ENCODE data around the gene RNF8.

The RNF8 gene

GRCh38 chr6:37357860-37358259 is 4.1 kb downstream of the RNF8 start:
- no peak for DNase-seq (ENCODE audit: low read depth)

- no peak for DNase-seq (ENCODE audit: low read depth)
Measured at GRCh38 chr6:37359039-37359438, 5.3 kb downstream of the RNF8 start.

- DNase-seq (ENCODE audit: low read depth), result no peak
Measured at GRCh38 chr6:37362101-37362828, 8.5 kb downstream of the RNF8 start.

GRCh38 chr6:37365791-37366190 is 12.0 kb downstream of the RNF8 start:
- DNase-seq (ENCODE audit: low read depth), result no peak

- no peak for DNase-seq (ENCODE audit: low read depth)
Measured at GRCh38 chr6:37366910-37367309, 13.1 kb downstream of the RNF8 start.

- DNase-seq (ENCODE audit: low read depth), result no peak
Measured at GRCh38 chr6:37368961-37369320, 15.2 kb downstream of the RNF8 start.

- no peak for DNase-seq (ENCODE audit: low read depth)
Measured at GRCh38 chr6:37369321-37370201, 15.8 kb downstream of the RNF8 start.

- no peak for DNase-seq (ENCODE audit: low read depth)
Measured at GRCh38 chr6:37371154-37372083, 17.6 kb downstream of the RNF8 start.

- no peak for DNase-seq (ENCODE audit: low read depth)
Measured at GRCh38 chr6:37372116-37372515, 18.3 kb downstream of the RNF8 start.

GRCh38 chr6:37373822-37374471 is 20.2 kb downstream of the RNF8 start:
- DNase-seq (ENCODE audit: low read depth), result no peak

- no peak for DNase-seq (ENCODE audit: low read depth)
Measured at GRCh38 chr6:37375376-37375775, 21.6 kb downstream of the RNF8 start.

GRCh38 chr6:37376078-37376743 is 22.4 kb downstream of the RNF8 start:
- no peak for DNase-seq (ENCODE audit: low read depth)

GRCh38 chr6:37381579-37381978 is 27.8 kb downstream of the RNF8 start:
- DNase-seq (ENCODE audit: low read depth), result no peak

- no peak for DNase-seq (ENCODE audit: low read depth)
Measured at GRCh38 chr6:37382994-37383765, 29.4 kb downstream of the RNF8 start.

- no peak for DNase-seq (ENCODE audit: low read depth)
Measured at GRCh38 chr6:37388578-37388977, 34.8 kb downstream of the RNF8 start.

GRCh38 chr6:37389857-37390256 is 36.1 kb downstream of the RNF8 start:
- DNase-seq (ENCODE audit: low read depth), result no peak

GRCh38 chr6:37391120-37391519 is 37.3 kb downstream of the RNF8 start:
- no peak for DNase-seq (ENCODE audit: low read depth)

GRCh38 chr6:37392821-37393220 is 39.0 kb downstream of the RNF8 start:
- DNase-seq (ENCODE audit: low read depth), result no peak

- no peak for DNase-seq (ENCODE audit: low read depth)
Measured at GRCh38 chr6:37393381-37393929, 39.7 kb downstream of the RNF8 start.

- DNase-seq (ENCODE audit: low read depth), result no peak
Measured at GRCh38 chr6:37396571-37397180, 42.9 kb downstream of the RNF8 start.

All from T follicular helper cell (primary cell).